ENCODE data around the gene C21orf91.

- no peak for TF ChIP-seq CTCF (IDR thresholded peaks at IDR 0.05; ENCODE audit: extremely low read depth in 1 of 2, insufficient read depth in 1 of 2, low read depth in 1 of 2, low read length in 2 of 2)
- no peak for TF ChIP-seq POLR2AphosphoS5 (IDR thresholded peaks at IDR 0.05; ENCODE audit: insufficient read depth, low read depth, low read length)
- no peak for TF ChIP-seq MAX (IDR thresholded peaks at IDR 0.05; ENCODE audit: insufficient read depth, insufficient read length)
- TF ChIP-seq EZH2 (IDR thresholded peaks at IDR 0.05; ENCODE audit: borderline replicate concordance, low read depth, low read length, severe bottlenecking): no peak
- TF ChIP-seq POLR2A (IDR thresholded peaks at IDR 0.05; ENCODE audit: low read depth, low read length): no peak
- TF ChIP-seq MYC (IDR thresholded peaks at IDR 0.05; ENCODE audit: low read depth, low read length): no peak
- TF ChIP-seq JUN (IDR thresholded peaks at IDR 0.05; ENCODE audit: borderline replicate concordance, insufficient read depth, insufficient read length, low read depth): no peak
- TF ChIP-seq GATA2 (IDR thresholded peaks at IDR 0.05; ENCODE audit: insufficient read depth, insufficient read length, low read depth, low read length): no peak
These were observed 59.5 kb downstream of the C21orf91 start for GRCh38 chr21:17759511-17760178.
